GM18907 (cell line): ENCODE data around the gene DDX50.
"Not testable (repeated sequence)": the region's sequence is repeated elsewhere in the genome, so short reads cannot be mapped to it uniquely, and the experiment has no call there.

Experiments used
- ATAC-seq: cut with Tn5 transposase; IDR thresholded peaks from one replicate; pipeline ENCODE4 v1.9.1; 2021; ENCODE audit warnings: mild to moderate bottlenecking, moderate library complexity; ENCODE audit not compliant: unreplicated experiment

Gene DDX50

DNA sequence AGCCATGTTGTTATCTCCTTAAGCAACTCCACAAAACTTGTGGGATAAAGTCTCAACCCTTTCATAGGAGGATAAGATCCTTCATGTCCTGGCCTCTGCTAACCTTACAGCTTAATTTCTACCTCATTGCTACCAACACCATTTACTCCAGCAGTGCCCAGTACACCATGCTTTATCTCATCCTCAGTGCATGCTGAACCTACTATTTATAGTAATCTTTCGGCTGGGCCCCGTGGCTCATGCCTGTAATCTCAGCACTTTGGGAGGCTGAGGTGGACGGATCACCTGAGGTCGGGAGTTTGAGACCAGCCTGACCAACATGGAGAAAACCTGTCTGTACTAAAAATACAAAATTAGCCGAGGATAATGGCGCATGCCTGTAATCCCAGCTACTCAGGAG lies 78.6 kb downstream of the DDX50 start:
- ATAC-seq = not testable (repeated sequence)

GRCh38 chr10:68981074-68981473 lies 80.0 kb downstream of the DDX50 start:
- no peak for ATAC-seq

GRCh38 chr10:68982389-68982788 lies 81.3 kb downstream of the DDX50 start:
- no peak for ATAC-seq

DNA sequence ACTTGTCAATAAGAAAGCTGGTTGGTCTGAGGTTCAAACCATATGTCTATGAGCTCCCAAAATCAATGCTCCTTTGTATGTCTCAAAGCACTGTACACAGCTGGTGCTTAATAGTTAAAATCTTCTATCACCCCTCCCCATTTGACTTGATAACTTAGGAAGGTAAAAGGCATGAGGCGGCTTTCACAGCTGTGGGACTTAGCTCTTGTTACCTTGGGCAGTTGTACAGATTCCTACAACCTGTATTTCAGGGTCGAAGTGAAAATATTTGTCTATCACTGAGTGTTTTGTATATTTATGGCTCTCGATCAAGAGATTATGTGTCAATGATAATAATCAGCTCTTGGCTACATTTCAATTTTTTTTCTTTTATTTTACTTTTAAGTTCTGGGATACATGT lies 86.5 kb downstream of the DDX50 start:
- no peak for ATAC-seq

GRCh38 chr10:68988530-68989316 lies 87.6 kb downstream of the DDX50 start, which contains the start of gene KIFBP:
KIFBP (plus strand) TSS chr10:68988803; CDS start chr10:68988833, 30 bp downstream.
- peak; percentile 79 for ATAC-seq

- ATAC-seq = no peak
These were observed 88.3 kb downstream of the DDX50 start for GRCh38 chr10:68989317-68989990.

- no peak for ATAC-seq
These were observed 91.7 kb downstream of the DDX50 start for GRCh38 chr10:68992636-68993440.
